CD1c-positive myeloid dendritic cell (primary cell): ENCODE results near the gene PRKCH.
A peak's percentile ranks its signal among the peaks of the same experiment; 100 is the strongest.
"Not testable (repeated sequence)": the region's sequence is repeated elsewhere in the genome, so short reads cannot be mapped to it uniquely, and the experiment has no call there.

Experiments
- DNase-seq: peaks from one replicate; pipeline ENCODE4 v3.0.0-alpha.2; 2016; ENCODE audit errors: extremely low spot score

The PRKCH gene

DNA sequence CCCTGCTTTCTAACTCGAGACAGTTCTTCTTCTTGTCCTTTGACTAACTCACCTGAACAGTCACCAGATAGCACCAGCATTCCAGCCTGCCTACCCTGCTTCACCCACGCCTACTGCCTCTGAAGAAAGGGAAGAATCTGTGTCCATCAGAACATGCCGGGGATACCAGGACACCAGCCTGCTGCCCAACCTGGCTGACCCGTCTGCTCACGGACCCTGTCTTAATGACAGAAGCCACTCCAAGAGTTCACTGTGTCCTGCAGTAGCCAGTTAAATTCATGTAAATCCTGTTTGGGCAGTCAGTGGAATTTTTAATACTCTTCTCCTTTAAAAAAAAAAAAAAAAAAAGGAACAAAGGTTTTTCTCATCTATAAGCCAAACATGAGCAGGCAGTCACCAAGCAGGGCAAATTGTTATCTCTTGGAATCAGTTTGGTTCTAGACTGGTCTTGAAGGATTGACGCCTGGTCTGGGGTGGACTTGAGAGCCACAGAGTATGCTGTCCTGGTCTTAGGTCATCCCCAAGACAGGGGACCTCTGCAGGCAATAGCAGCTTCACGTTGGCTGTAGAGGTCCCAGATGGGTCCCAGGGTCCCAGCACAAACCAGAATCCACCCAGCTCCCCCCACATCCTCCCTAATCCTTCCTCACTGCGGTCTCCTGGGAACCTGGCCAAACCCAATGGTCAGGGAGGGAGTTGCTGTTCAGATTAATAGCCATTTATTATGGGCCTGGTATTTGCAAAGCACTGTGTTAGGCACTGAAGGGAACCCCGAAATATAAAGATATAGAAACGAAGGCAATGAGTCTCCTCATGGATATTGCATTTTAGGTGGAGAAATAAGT, 192.8 kb downstream of the PRKCH start:
- DNase-seq, result no peak

DNA sequence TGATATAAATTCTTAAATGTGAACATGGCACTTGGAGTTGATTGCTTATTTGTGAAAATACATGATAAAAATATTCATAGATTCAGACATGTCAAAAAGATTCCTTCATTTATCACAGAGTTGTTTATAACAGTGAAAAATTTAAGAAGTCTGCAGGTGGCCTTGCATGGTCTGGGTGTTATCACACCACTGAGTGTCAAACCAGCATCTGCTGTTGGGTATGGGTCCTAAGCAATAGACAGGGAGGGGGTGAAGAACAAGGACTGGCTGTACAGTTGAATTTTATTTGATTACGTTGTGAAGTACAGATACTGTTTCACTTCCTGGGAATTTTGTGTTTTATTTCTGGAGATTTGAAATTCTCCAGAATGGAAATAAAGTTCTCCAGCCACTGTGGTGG, 193.5 kb downstream of the PRKCH start:
- no peak for DNase-seq

DNA sequence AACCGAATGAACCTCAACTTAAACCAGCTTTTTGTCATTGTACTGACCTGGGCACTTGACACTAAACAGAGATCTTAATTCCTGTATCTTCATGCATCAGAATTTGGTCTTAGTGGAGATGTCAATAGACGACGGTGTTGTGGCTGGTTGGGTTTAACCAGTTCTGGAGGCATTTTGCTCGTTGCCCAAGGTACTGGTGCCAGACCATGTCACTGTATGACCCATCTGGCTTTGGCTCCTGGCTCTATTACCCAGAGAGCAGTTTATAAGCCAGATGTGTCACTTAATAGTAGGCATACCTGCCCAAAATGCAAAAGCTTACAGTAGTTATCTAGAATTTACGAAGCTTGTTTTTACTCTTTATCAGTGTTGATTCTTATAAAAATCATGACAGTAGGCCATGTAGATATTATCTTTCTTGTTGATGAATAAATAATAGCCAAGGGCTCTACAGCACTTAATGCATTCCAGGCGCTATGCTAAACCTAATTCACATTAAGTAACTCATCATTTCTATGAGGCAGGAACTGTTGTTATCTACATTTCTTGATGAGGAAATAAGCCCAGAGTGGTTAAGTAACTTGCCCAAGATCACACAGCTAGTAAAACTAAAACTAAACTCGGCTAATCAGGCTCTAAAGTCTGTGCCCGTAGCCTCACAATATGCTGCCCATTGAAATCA, 194.2 kb downstream of the PRKCH start:
- DNase-seq, result no peak

DNA sequence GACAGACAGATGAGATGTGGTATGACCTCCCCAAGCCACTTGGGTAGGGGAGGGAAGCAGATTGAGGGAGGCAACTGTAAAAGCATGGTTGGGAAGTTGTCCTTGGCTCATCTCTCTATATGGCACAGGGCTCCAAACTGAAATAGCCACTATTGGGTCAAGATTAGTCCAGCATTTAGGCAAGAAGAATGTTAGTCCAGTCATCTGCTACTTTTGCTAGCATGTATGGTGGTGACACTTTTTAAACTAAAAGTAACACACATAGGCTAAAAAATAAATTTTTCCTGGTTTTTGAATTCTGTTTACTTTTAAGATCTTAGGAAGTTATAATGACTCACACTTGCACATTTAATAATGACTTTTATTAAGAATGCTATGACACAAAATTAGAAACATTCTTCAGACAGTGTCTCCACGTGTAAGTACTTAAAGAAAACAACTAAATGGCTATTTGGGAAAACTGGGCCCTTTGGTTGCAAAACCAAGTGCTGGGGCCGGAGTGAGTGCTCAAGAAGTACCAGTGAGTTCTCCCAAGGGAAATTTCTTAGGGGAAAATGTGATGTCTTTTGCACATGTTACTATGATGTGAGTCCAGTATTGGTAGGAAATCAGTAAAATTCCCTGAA, 194.9 kb downstream of the PRKCH start:
- DNase-seq, result no peak

DNA sequence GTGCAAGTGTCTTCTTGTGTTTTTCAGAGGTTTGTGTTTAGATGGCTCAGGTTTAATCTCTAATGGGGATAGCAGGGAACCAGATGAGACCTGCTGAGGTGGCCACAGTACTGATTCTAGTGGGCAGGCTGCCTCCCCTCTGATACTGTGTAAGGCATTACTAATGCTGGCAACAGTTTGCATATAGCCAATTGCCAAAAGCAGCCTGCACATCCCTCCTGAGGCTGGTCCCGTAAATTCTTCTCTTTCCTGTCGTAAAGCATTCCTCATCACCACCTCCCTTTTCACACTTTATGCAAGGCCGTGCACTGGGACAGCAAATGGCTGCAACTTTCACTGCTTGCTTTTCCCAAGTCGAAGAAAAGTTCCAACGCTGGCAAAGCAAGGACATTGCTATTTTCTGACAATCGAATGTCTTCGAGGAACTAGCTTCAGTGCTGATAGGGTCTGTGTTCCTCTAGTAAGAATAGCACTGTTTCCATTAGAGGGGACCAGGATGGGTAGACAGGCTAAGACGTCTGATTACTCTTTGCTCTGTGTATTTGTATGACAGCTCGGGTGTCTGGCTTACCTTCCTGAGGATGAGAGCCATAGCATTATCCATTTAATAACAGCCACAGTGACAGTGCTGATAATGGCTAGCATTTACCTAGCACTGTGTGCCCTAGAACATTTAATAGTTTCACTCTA, 195.7 kb downstream of the PRKCH start:
- DNase-seq, result no peak

DNA sequence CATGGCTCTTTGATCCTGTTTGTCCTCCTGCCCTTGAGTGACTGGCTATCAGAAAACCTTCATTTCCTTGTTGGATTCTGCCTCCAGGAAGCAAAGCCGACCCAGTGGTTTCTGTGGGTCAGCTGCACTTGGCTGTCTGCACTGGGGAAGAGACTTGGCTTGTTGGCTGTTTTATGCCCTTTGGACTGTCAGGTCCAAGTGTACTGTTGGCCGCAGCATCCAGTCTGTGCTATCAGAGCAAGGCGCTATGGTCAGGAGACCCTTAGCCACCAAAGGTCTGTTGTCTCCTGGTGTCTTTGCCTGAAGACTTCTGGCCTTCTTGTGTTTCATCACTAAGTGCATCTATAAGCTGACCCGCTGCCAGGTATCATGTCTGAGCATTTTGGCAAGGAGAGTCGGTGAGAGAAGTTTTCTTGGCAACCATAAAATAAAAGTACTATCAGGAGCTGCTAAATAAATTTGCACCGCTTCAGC, 196.6 kb downstream of the PRKCH start:
- DNase-seq, result no peak

DNA sequence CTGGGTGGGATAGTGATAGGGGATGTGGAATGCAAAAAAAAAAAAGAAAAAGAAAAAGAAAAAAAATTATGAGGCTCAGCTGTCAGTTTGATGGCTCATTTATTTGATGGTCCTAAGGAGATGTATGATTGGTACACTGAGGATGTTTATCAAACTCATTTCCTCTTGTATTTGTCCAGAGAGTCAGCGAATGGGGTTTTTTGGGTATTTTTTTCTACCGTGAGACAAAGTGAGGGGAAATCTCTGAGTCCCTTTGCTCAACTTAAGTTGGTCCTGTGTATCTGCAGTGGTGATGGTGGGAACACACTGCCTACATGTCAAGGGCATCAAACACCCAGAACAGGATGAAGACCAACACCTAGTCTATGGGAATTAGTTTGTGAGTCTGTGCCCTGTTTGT, 197.0 kb downstream of the PRKCH start:
- DNase-seq, result no peak

DNA sequence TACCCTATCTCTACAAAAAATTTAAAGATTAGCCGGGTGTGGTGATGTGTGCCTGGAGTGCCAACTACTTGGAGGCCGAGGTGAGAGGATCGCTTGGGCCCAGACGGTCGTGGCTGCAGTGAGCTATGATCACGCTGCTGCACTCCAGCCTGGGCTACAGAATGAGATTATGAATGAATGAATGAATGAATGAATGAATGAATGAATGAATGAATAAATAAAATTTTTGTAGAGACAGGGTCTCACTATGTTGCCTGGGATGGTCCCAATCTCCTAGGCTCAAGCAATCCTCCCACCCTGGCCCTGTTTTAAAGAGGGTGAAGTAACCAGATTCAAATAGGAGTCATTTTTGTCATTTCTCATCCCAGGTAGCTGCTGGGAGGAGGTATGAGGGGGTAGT, 197.7 kb downstream of the PRKCH start:
- no peak for DNase-seq

DNA sequence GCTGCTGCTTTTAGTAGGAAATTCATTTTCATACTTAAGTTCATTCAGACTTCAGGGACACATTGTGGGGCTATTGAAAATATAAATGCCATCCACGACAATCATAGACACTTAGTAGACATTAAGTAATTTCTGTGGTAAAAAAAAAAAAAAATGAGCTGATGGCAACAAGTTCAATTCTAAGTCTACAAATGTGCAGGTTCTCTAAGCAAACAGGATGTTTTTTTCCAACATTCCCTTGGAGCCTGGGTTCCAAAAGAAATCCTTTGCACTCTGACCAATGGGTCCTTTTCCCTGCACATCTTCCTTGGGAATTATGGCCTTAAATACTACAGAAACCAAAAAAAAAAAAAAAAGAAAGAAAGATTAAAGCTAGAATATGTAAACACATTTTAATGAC, 198.4 kb downstream of the PRKCH start:
- DNase-seq, result no peak

DNA sequence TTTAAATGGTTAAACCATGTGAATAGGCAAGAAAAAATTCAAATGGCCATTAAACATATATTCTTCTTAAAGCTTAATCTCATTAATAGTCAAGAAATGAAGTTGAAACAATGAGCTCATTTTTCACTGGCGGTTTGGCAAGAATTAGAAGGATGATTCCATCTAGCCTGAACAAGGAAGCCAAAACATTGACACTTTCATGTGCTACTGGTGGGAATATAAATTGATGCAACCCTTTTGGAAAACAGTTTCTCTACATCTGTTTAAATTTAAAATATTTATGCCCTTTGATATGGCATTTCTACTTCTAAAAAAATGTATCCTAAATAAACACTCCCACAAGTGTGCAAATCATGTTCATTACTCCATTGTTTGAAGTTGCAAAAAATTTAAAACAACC, 199.2 kb downstream of the PRKCH start:
- DNase-seq, result no peak

DNA sequence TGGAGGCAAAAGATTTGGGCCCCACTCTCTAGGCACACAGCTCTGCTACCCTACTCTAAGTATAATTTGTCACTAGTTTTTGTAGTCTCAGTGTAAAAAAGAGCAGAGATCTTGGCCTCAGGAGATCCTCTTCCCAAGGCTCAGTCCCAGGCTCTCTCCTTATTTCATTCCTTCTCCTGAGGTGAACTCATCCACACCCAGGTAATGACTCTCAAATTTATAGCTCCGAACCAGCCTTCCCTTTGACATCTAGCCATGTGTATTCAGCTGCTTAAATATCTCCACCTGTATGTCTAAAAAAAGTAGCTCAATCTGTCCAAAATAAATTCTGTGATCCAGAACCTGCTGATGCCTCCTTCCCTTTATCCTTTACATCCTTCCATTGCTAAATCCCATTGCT, 200.4 kb downstream of the PRKCH start:
- no peak for DNase-seq

DNA sequence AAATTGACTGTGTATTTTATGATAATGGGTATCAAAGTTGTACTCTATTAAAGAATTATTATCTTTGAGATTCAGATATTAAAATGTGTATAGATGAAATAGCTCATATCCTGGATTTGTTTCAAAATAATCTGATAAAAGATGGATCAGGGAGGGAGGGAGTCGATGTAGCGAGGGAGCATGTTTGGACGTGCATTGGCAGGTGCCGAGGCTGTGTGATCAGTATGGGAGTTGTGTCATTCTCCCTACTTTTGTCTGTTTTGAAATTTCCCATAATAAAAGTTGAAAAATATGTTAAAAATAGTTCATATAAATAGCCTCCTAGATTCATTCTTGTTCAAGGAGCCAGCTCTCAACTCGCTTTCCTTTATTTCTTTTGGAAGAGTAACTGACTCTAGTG, 202.4 kb downstream of the PRKCH start:
- no peak for DNase-seq

DNA sequence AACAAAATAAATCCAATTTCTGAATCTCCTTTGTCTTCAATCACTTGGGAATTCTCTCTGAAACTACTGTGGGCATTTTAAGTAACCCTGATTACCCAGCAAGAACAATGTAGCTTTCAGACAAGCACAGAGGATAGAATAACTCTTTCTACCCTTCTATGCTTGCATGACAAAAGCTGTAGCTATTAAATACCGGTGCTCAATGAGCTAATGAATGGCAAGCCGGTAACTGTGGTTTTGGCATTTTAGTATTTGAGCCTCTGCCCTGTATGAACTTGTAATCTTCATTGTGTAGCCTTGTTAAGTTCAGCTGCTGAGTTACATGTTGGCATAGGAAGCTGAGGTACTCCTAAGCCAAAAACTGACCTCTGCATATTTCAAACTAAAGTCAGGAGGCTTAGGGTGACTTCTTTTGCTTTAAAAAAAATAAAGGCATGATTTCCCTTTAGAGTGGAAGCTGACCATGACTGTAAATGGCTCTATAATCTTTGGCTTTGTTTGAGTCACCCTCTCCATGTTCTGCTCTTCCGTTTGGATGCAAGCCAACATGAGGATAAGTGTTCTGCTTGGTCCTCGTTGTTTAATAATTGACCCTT, 202.9 kb downstream of the PRKCH start:
- DNase-seq, result peak; percentile 18

DNA sequence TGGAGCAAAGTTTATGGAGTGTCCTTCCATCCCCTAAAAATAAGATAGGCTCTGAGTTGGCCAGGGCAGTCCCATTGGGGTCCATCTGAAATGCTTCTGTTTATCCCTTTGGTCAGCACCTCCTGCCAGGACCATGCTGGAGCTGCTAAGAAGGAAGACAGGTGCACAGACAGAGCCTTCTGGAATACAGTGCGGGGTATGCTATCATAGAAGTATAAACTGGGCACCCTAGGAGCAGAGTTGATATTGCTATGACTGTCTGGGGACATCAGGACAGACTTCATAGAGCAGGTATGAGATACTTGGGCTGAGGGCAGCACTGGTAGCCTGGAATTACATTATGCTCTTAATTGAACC, 203.5 kb downstream of the PRKCH start:
- no peak for DNase-seq

DNA sequence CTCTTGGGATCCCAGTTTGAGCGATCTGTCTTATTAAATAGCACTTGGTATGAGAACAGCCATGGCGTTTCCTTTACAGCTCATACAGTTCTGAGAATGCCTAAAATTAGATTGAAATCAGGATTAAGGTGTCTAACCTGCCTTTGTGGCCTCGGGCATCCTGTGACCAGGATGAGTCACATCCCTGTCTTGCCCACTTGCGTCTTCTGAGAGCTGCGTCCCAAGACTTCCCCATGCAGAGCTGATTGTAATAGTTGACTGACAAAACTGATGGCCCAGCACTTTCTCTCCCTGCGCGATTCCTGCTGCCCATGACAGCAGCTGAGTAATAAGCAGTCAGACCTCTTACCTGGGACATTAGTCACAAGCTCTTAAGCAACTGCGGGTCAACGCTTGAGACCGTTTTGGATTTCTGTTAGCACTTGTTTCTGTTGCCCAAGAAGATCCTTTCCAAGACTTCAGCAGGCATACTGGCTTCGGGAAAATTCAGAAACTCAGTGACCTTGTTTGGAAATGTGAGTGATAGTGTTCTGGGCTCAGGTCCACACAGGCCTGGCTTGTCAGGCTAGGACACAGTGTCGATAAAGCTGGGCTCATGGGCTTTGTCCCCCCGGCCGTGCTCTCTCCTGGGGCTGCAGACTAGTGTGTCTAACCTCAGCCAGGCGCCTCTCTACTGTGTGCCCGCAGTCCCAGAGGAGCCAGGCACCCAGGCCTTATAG, 204.1 kb downstream of the PRKCH start:
- peak; percentile 86 for DNase-seq

DNA sequence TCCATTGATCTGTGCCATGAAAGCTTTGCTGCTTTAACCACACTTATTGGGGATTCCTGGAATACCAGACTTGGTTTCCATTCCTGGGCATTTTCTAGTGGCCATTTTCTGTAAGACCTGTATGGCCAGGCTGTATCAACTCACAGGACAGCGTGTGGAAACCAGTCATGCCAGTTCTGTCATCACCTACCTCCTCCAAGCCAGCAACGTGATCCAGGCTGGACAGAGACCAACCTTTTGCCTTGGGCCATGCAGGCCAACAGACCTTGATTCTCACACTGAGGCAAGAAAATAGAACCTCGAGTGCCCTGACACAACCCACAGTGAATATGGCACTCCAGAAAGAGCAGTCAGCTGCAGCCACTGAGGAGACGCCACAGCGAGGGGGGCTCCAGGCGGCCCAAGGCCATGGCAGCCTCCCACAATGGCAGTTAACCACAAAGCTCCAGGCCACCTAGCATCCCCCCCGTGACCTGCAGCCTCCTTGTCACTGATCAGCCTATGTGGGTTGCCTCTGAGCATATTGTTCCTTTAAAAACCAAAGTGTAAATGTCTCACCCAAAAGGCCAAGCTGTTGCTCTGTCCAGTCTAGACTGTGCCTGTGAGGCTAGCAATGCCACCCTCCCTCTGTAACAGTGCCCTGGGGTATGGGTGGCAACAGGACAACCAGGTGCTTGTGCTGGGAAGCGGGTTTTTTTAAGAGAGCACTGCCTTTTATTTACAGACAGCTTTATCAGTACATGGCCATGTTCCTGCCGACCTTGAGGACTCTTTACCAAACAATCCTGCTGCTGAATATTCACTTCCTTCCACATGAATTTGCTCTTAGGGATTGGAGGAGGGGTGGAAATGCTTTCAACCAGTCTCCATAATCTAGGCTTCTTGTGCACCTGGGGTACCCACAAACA, 205.3 kb downstream of the PRKCH start:
- no peak for DNase-seq

DNA sequence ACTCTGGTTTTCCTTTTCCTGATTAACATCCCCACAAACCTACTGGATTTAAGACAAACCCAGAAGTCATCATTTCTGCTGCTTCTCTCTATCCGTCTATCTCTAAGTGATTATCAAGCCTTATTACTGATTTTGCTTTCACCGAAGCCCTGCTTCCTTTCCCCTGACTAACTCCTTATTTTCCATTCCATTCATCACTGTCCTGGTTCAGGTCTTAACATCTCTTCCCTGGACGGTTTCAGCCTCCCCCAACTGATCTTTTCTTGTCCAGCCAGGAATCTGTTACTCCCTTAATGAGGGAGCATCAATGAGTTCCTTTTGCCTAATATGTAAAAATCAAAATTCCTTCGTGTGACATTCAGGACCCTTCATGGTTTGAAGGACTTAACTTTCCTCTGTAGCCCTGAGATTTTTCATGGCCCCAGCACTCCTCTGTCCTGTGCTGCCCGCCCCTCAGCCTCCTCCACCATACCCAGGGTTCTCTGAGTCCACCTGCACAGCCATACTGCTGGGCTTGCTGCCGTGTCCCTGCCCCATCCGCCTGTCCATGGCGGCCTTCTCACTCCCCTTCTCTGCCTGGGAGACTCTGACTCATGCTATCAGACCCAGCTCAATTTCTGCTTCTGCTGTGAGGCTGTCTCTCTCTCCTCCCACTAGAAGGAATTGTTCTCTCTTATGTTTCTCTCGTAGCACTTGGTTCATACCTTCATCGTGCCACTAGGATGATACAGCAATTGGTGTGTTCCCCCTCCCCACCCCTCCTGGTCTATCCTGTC, 206.1 kb downstream of the PRKCH start:
- peak; percentile 50 for DNase-seq

DNA sequence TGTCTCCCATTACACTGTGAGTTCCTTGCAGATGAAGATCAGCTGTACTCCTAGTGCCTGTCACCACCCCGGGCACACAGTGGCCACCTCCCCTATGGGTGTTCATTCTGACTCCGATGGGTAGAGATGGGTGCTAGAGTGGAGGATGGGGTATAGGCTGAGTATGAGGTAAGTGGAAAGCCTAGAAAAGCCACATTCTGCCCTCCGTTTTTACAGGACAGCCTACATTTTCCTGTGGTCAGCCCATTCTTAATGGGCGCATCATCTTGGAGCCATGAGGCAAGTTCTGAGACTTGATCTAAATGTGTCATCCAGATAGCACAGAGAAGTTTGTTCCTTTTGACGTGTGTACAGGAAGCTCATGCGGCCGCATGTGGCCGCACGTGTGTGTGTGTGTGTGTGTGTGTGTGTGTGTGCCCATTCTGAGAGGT, 207.2 kb downstream of the PRKCH start:
- peak; percentile 25 for DNase-seq

DNA sequence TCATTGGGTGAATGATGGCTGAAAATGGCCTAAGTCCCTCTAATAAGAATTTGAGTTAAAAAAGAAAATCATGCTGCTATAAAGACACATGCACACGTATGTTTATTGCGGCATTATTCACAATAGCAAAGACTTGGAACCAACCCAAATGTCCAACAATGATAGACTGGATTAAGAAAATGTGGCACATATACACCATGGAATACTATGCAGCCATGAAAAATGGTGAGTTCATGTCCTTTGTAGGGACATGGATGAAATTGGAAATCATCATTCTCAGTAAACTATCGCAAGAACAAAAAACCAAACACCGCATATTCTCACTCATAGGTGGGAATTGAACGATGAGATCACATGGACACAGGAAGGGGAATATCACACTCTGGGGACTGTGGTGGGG, 208.0 kb downstream of the PRKCH start:
- not testable (repeated sequence) for DNase-seq
